GM10266 (cell line): Measurements from ENCODE around the gene MAN2A2.
"Not testable (repeated sequence)": the region's sequence is repeated elsewhere in the genome, so short reads cannot be mapped to it uniquely, and the experiment has no call there.

Experiments
- DNase-seq: peaks from one replicate; pipeline ENCODE4 v3.0.0; 2012; ENCODE audit errors: extremely low spot score
- TF ChIP-seq, protein P1 (sequence below): IDR thresholded peaks from 2 replicates; pipeline ENCODE4 v1.5.1; 2012; ENCODE audit warnings: mild to moderate bottlenecking, low read depth; ENCODE audit not compliant: control insufficient read depth, insufficient read depth; ENCODE audit errors: missing control alignments

MAN2A2 gene

DNA sequence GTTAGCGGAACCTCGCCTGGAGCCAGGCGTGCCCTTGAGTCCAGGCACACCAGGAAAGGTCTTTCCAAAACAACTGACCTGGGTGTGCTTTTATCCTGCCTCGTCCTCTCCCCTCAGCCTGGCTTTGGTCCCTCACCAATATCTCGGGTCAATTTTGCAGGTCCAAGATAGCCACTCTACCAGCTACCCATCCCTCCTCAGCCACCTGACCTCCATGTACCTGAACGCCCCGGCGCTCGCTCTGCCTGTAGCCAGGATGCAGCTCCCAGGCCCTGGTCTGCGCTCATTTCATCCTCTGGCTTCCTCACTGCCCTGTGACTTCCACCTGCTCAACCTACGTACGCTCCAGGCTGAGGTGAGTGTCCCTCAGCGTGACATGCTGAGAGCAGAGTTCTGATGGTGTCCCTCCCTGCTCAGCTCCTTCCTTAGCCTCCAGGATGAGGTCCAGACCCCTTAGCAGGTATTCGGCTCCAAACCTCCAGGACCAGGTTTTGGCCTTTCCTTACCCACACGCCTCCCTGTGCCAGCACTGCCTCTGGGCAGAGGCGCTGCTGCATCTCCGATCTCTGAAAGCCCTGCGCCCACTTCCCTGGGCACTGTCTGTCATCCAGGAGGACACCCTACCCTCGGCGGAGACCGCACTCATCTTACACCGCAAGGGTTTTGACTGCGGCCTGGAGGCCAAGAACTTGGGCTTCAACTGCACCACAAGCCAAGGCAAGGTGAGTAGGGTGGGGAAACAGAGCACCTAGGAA is 15.1 kb downstream of the MAN2A2 start:
- DNase-seq, result no peak
- TF ChIP-seq, protein P1, sequence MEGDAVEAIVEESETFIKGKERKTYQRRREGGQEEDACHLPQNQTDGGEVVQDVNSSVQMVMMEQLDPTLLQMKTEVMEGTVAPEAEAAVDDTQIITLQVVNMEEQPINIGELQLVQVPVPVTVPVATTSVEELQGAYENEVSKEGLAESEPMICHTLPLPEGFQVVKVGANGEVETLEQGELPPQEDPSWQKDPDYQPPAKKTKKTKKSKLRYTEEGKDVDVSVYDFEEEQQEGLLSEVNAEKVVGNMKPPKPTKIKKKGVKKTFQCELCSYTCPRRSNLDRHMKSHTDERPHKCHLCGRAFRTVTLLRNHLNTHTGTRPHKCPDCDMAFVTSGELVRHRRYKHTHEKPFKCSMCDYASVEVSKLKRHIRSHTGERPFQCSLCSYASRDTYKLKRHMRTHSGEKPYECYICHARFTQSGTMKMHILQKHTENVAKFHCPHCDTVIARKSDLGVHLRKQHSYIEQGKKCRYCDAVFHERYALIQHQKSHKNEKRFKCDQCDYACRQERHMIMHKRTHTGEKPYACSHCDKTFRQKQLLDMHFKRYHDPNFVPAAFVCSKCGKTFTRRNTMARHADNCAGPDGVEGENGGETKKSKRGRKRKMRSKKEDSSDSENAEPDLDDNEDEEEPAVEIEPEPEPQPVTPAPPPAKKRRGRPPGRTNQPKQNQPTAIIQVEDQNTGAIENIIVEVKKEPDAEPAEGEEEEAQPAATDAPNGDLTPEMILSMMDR, result no peak

DNA sequence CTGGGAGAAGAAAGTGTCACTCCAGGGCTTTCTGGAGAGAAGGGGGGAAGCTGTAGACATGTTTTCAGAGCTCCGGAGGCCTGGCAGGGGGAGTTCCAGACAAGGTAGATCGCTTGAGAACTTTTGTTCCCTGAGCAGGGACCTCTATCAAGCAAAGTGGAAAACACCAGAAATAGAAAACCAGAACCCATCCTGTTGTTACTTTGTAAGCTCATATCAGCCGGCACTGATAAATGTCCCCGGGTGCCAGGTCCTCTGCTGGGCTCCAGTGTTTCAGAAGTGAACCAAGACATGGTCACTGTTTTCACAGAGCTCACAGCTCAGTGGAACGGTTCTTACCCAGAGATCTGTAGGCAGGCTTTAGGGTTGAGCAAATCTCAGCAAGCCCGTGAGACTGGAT is 15.7 kb downstream of the MAN2A2 start:
- DNase-seq, result no peak
- TF ChIP-seq, protein P1, result no peak

DNA sequence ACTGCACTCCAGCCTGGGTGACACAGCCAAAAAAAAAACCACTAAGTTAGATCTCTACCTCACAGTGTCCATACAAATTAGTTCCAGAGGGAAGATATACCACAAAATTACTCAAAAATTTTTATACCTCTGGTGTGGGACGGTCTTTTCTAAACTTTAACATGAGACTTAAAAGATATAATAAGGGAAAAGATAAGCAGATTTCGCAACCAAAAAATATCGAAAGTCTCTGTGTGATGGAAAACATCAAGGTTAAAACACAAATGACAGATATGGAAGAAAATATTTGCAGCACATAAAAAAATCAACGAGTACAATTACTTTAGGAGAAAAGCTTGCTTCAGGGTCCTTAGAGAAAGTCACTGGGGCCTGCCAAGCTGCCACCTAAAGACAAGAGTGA is 18.8 kb downstream of the MAN2A2 start:
- no peak for DNase-seq
- TF ChIP-seq, protein P1, result no peak

DNA sequence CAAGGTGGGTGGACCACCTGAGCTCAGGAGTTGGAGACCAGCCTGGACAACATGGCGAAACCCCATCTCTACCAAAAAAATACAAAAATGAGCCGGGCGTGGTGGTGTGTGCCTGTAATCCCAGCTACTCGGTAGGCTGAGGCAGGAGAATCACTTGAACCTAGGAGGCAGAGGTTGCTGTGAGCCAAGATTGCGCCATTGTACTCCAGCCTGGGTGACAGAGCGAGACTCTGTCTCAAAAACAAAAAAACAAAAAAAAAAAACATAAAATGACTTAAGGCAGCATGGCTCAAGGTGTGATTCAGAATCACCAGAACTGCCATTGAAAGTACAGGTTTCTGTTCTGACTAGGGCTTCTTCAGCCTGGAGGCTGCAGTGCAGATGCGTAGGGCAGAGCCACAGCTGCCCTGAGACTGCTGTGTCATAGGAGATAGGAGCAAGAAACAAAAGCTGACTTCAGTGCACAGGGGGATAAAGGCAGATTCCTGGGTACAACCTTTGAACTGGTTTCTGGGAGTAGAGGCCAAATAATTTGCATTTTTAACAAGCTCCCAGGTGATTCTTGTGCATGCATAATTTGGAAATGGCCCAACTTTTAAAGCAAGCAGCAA is 19.7 kb downstream of the MAN2A2 start:
- DNase-seq, result peak; percentile 74

DNA sequence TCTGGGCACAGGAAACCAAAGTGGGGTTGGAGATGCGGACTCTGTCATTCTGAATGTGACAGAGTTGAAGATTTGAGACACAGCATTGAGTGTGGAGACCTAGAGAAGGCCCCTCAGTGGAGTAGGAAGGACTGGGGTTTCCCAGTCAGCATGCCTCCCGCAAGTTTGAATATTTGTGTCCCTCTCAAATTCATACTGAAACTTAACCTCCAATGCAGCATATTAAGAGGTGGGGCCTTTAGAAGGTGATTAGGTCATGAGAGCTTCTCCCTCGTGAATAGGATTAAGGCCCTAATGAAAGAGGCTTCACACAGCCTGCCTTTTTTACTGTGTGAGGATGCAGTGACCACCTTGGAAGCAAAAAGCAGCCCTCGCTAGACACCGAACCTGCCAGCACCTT is 21.3 kb downstream of the MAN2A2 start:
- DNase-seq, result peak; percentile 79
- TF ChIP-seq, protein P1, result no peak

DNA sequence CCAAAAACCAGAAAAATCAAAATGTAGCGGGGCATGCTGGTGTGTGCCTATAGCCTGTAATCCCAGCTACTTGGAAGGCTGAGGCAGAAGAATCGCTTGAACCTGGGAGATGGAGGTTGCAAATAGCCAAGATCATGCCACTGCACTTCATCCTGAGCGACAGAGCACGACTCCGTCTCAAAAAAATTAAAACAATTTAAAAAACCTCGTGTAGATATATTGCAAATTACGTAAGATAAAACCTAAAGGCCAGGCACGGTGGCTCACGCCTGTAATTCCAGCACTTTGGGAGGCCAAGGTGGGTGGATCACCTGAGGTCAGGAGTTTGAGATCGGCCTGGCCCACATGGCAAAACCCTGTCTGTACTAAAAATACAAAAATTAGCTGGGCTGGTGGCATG is 23.7 kb downstream of the MAN2A2 start:
- DNase-seq, result not testable (repeated sequence)

DNA sequence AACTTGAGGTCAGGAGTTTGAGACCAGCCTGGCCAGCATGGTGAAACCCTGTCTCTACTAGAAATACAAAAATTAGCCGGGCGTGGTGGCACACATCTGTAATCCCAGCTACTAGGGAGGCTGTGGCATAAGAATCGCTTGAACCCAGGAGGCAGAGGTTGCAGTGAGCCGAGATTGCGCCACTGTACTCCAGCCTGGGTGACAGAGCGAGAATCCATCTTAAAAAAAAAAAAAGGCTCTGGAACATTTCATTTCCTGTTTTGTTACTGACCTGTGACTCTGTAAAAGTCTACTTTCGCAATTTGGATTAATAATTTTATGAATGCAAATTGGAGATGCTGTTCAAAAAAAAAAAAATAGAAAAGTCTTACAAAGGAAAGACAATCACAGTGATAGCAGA is 25.0 kb downstream of the MAN2A2 start:
- DNase-seq, result not testable (repeated sequence)

DNA sequence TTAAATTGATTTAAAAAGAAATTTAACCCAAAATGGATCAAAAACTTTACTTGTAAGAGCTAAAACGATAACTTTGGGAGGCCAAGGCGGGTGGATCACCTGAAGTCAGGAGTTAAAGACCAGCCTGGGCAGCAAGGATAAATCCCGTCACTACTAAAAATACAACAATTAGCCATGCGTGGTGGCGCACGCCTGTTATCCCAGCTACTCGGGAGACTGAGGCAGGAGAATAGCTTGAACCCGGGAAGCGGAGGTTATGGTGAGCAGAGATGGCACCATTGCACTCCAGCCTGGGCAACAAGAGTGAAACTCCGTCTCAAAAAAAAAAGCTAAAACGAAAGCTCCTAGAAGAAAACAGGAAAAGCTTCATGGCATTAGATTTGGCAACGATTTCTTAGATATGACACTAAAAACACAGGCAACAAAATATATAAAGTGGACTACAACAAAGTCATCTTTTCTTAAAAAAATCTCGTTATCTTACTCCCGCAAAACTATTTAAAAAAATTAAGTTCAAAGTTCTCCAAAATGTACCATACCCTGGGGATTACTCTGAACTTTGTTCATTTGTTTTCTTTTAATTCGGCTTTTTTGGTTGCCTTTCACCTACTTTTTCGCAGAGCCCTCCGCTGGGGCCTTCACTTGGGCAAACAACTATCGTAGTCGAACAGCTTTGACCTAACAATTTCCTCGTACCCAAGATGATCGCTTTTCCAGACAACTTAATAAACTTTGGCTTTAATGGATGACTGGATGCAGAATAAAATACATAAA is 26.3 kb downstream of the MAN2A2 start:
- TF ChIP-seq, protein P1, result no peak
- DNase-seq, result no peak
